Activated T-helper 17 cell treated with anti-CD3 and anti-CD28 coated beads, Interleukin-2, amount 50 U/mL, for 72 hours (primary cell): ENCODE measurements around the gene SASS6. TPM values are rescaled to one million over a fixed set of nuclear protein-coding genes. Genes with fewer than 3 reads are reported as not detected.
A peak's percentile ranks its signal among the peaks of the same experiment; 100 is the strongest.

Experiments used
- ATAC-seq: fragments of 150-1000 bp; cut with Tn5 transposase; replicated peaks from 2 replicates; pipeline ENCODE4 v1.10.0; 2021; ENCODE audit warnings: mild to moderate bottlenecking, moderate library complexity
- H3K27ac Mint-ChIP-seq: one replicate; pipeline ENCODE4 v1.8.0; 2022; ENCODE audit warnings: mixed read lengths
- H3K27me3 Mint-ChIP-seq: one replicate; pipeline ENCODE4 v1.8.0; 2022; ENCODE audit warnings: mixed read lengths
- H3K36me3 Mint-ChIP-seq: one replicate; pipeline ENCODE4 v1.8.0; 2022; ENCODE audit warnings: low read depth, mild to moderate bottlenecking, mixed read lengths
- H3K4me1 Mint-ChIP-seq: one replicate; pipeline ENCODE4 v1.8.0; 2022; ENCODE audit warnings: mixed read lengths
- H3K4me3 Mint-ChIP-seq: one replicate; pipeline ENCODE4 v1.8.0; 2022; ENCODE audit warnings: mild to moderate bottlenecking, mixed read lengths
- H3K9me3 Mint-ChIP-seq: one replicate; pipeline ENCODE4 v1.8.0; 2022; ENCODE audit warnings: mixed read lengths
- total RNA-seq, 2 donors: library from RNA; stranded (reverse); gene quantifications; one replicate each; pipeline ENCODE4 v1.2.3, GENCODE V29; 2022

Gene SASS6
- 10 to 100 TPM; 14.1 to 14.3 TPM for total RNA-seq

GRCh38 chr1:100132566-100133477 lies at the start of gene SASS6, which contains the start of gene TRMT13:
Gene SASS6, minus strand, starts transcription at chr1:100132930. Its CDS starts 116 bp downstream, at chr1:100132814.
Gene TRMT13, plus strand, starts transcription at chr1:100133163. Its CDS starts 6 bp downstream, at chr1:100133169.
- ATAC-seq = peak; percentile 95
- Mint-ChIP-seq H3K27ac (peak within 1 kb of the TSS; percentile 96), H3K9me3 (no peaks in the 10 kb centered on the region), H3K36me3 (peaks cover 35% of the 10 kb centered on the region), H3K4me3 (peak within 1 kb of the TSS; percentile 93), H3K4me1 (peaks cover 22% of the 10 kb centered on the region), H3K27me3 (no peaks in the 10 kb centered on the region)

GRCh38 chr1:100178091-100178490 lies 45.4 kb upstream of the SASS6 start, which contains the start of gene LRRC39:
Gene LRRC39, minus strand, starts transcription at chr1:100178256. Its CDS starts 9,740 bp downstream, at chr1:100168516.
- Mint-ChIP-seq H3K36me3 (no peaks in the 10 kb centered on the region), H3K4me1 (no peaks in the 10 kb centered on the region), H3K4me3 (no peak within 1 kb of the TSS), H3K9me3 (no peaks in the 10 kb centered on the region), H3K27ac (no peak within 1 kb of the TSS), H3K27me3 (no peaks in the 10 kb centered on the region)
- no peak for ATAC-seq

GRCh38 chr1:100177295-100178041 lies 44.7 kb upstream of the SASS6 start:
- H3K4me1 Mint-ChIP-seq = no peaks in the 10 kb centered on the region
- H3K4me3 Mint-ChIP-seq = no peak overlapping the region
- H3K36me3 Mint-ChIP-seq = no peaks in the 10 kb centered on the region
- no peaks in the 10 kb centered on the region for H3K27me3 Mint-ChIP-seq
- no peak overlapping the region for H3K27ac Mint-ChIP-seq
- ATAC-seq = no peak
- no peaks in the 10 kb centered on the region for H3K9me3 Mint-ChIP-seq

GRCh38 chr1:100168051-100168450 lies 35.3 kb upstream of the SASS6 start:
- no peak overlapping the region for H3K4me3 Mint-ChIP-seq
- H3K9me3 Mint-ChIP-seq = no peaks in the 10 kb centered on the region
- no peak overlapping the region for H3K27ac Mint-ChIP-seq
- no peak for ATAC-seq
- H3K4me1 Mint-ChIP-seq = no peaks in the 10 kb centered on the region
- no peaks in the 10 kb centered on the region for H3K36me3 Mint-ChIP-seq
- H3K27me3 Mint-ChIP-seq = no peaks in the 10 kb centered on the region

- no peak overlapping the region for H3K27ac Mint-ChIP-seq
Measured at GRCh38 chr1:100164702-100165101, 32.0 kb upstream of the SASS6 start.

GRCh38 chr1:100164216-100164615 lies 31.5 kb upstream of the SASS6 start:
- Mint-ChIP-seq H3K4me3 (no peak overlapping the region), H3K27me3 (no peaks in the 10 kb centered on the region), H3K4me1 (no peaks in the 10 kb centered on the region), H3K36me3 (no peaks in the 10 kb centered on the region), H3K9me3 (no peaks in the 10 kb centered on the region), H3K27ac (no peak overlapping the region)
- ATAC-seq = no peak

More at GRCh38 chr1:100164702-100165101, 32.0 kb upstream of the SASS6 start:
- ATAC-seq = no peak
- Mint-ChIP-seq H3K4me1 (no peaks in the 10 kb centered on the region), H3K9me3 (no peaks in the 10 kb centered on the region), H3K4me3 (no peak overlapping the region), H3K27me3 (no peaks in the 10 kb centered on the region), H3K36me3 (no peaks in the 10 kb centered on the region)

GRCh38 chr1:100162881-100163280 lies 30.2 kb upstream of the SASS6 start:
- H3K4me3 Mint-ChIP-seq = no peak overlapping the region
- H3K27me3 Mint-ChIP-seq = no peaks in the 10 kb centered on the region
- no peaks in the 10 kb centered on the region for H3K36me3 Mint-ChIP-seq
- H3K9me3 Mint-ChIP-seq = no peaks in the 10 kb centered on the region
- no peak for ATAC-seq
- H3K27ac Mint-ChIP-seq = no peak overlapping the region
- no peaks in the 10 kb centered on the region for H3K4me1 Mint-ChIP-seq

- ATAC-seq = peak; percentile 32
- peak overlapping the region; percentile 25 for H3K27ac Mint-ChIP-seq
Measured at GRCh38 chr1:100152271-100152670, 19.5 kb upstream of the SASS6 start.

GRCh38 chr1:100151679-100152078 lies 18.9 kb upstream of the SASS6 start:
- Mint-ChIP-seq H3K9me3 (no peaks in the 10 kb centered on the region), H3K4me1 (peaks cover 8% of the 10 kb centered on the region), H3K27me3 (no peaks in the 10 kb centered on the region), H3K36me3 (peaks cover 32% of the 10 kb centered on the region), H3K27ac (peak overlapping the region; percentile 25), H3K4me3 (no peak overlapping the region)
- no peak for ATAC-seq

More at GRCh38 chr1:100152271-100152670, 19.5 kb upstream of the SASS6 start:
- Mint-ChIP-seq H3K36me3 (peaks cover 29% of the 10 kb centered on the region), H3K4me3 (no peak overlapping the region), H3K9me3 (no peaks in the 10 kb centered on the region), H3K27me3 (no peaks in the 10 kb centered on the region), H3K4me1 (peaks cover 8% of the 10 kb centered on the region)

- H3K9me3 Mint-ChIP-seq = no peaks in the 10 kb centered on the region
- H3K36me3 Mint-ChIP-seq = peaks cover 70% of the 10 kb centered on the region
Measured at GRCh38 chr1:100147875-100148274, 15.1 kb upstream of the SASS6 start.

GRCh38 chr1:100146958-100147357 lies 14.2 kb upstream of the SASS6 start:
- Mint-ChIP-seq H3K9me3 (no peaks in the 10 kb centered on the region), H3K4me3 (no peak overlapping the region), H3K4me1 (peaks cover 2% of the 10 kb centered on the region), H3K36me3 (peaks cover 79% of the 10 kb centered on the region), H3K27me3 (no peaks in the 10 kb centered on the region), H3K27ac (no peak overlapping the region)
- ATAC-seq = no peak

More at GRCh38 chr1:100147875-100148274, 15.1 kb upstream of the SASS6 start:
- H3K27ac Mint-ChIP-seq = no peak overlapping the region
- H3K4me1 Mint-ChIP-seq = peaks cover 8% of the 10 kb centered on the region
- ATAC-seq = no peak
- no peaks in the 10 kb centered on the region for H3K27me3 Mint-ChIP-seq
- H3K4me3 Mint-ChIP-seq = no peak overlapping the region

- Mint-ChIP-seq H3K27ac (no peak overlapping the region), H3K4me3 (no peak overlapping the region), H3K36me3 (peaks cover 91% of the 10 kb centered on the region), H3K4me1 (no peaks in the 10 kb centered on the region), H3K9me3 (no peaks in the 10 kb centered on the region), H3K27me3 (no peaks in the 10 kb centered on the region)
- ATAC-seq = no peak
Measured at GRCh38 chr1:100145116-100145515, 12.4 kb upstream of the SASS6 start.

GRCh38 chr1:100142343-100142742 lies 9.6 kb upstream of the SASS6 start:
- H3K4me3 Mint-ChIP-seq = no peak overlapping the region
- peak overlapping the region; percentile 53 for H3K27ac Mint-ChIP-seq
- no peaks in the 10 kb centered on the region for H3K9me3 Mint-ChIP-seq
- peaks cover 97% of the 10 kb centered on the region for H3K36me3 Mint-ChIP-seq
- no peak for ATAC-seq
- H3K4me1 Mint-ChIP-seq = no peaks in the 10 kb centered on the region
- H3K27me3 Mint-ChIP-seq = no peaks in the 10 kb centered on the region

GRCh38 chr1:100141192-100141591 lies 8.5 kb upstream of the SASS6 start:
- Mint-ChIP-seq H3K36me3 (peaks cover 99% of the 10 kb centered on the region), H3K9me3 (no peaks in the 10 kb centered on the region), H3K27ac (no peak overlapping the region)

More at GRCh38 chr1:100141192-100141591, 8.5 kb upstream of the SASS6 start:
- ATAC-seq = no peak
- Mint-ChIP-seq H3K4me1 (no peaks in the 10 kb centered on the region), H3K4me3 (no peak overlapping the region), H3K27me3 (no peaks in the 10 kb centered on the region)
